GM12878 (cell line): ENCODE data around the gene L3MBTL1. TPM values are rescaled to one million over a fixed set of nuclear protein-coding genes. Genes with fewer than 3 reads are reported as not detected.

ENCODE experiments used
- ATAC-seq: fragments of 200-7000 bp; cut with Tn5 transposase; 3 replicates; pipeline ENCODE4 v1.9.1; 2020; ENCODE audit warnings: mild to moderate bottlenecking, moderate library complexity
- BruUV-seq: library from RNA; stranded (reverse); fragments of 400-500 nt; replicated peaks from 2 replicates; lab custom pipeline; 2021; lab: Mats Ljungman, UMichigan
- CTCF ChIA-PET: fragments of 300-600 bp; sonication (Branson Sonifier 250); formaldehyde crosslinking; extraction: SDS; loops from one replicate; lab custom pipeline; 2021; ENCODE audit warnings: inconsistent platforms; lab: Yijun Ruan, JAX
- POLR2A ChIA-PET: fragments of 350-600 bp; formaldehyde crosslinking; extraction: SDS; loops from one replicate; lab custom pipeline; 2021; ENCODE audit warnings: inconsistent platforms; lab: Charles Lee
- RAD21 ChIA-PET: fragments of 300-600 bp; sonication (Branson Sonifier 250); formaldehyde crosslinking; loops from one replicate; lab custom pipeline; 2023; ENCODE audit warnings: antibody characterized with exemption; ENCODE audit not compliant: unreplicated experiment; lab: Charles Lee
- SMC1A ChIA-PET: fragments of 300-600 bp; sonication (Branson Sonifier 250); formaldehyde crosslinking; loops from one replicate; lab custom pipeline; 2023; ENCODE audit not compliant: unreplicated experiment, uncharacterized antibody; lab: Charles Lee
- DNase-seq: peaks from one replicate; pipeline ENCODE4 v3.0.0-alpha.2; 2011; ENCODE audit warnings: low read depth, low spot score
- FAIRE-seq: peaks from 3 replicates; lab custom pipeline; 2011; peaks lifted over from hg19 to GRCh38; lab: Jason Lieb, UNC
- H2AFZ ChIP-seq: 2 replicates; pipeline ENCODE4 v1.6.0; 2011; ENCODE audit warnings: low read depth, low read length, control low read depth; ENCODE audit not compliant: control insufficient read depth
- H3K27ac ChIP-seq: 2 replicates; pipeline ENCODE4 v1.5.1; 2011; ENCODE audit warnings: control low read depth; ENCODE audit not compliant: control insufficient read depth, insufficient read depth
- H3K27me3 ChIP-seq, 2 experiments: replicated peaks in 1 of 2; 2 replicates each; pipeline versions ENCODE4 v1.6.0 to v1.6.1; 2011; ENCODE audit warnings: low read length in 1 of 2; ENCODE audit not compliant: control insufficient read depth in 2 of 2, insufficient read depth in 2 of 2
- H3K36me3 ChIP-seq, 2 experiments: 2 replicates each; pipeline ENCODE4 v1.5.1; 2011; ENCODE audit warnings: low read length in 1 of 2; ENCODE audit not compliant: control insufficient read depth in 2 of 2, insufficient read depth in 2 of 2
- H3K4me1 ChIP-seq: 2 replicates; pipeline ENCODE4 v1.6.1; 2011; ENCODE audit warnings: mild to moderate bottlenecking, low read length, moderate library complexity, mixed read lengths; ENCODE audit not compliant: control insufficient read depth, insufficient read depth
- H3K4me2 ChIP-seq: 2 replicates; pipeline ENCODE4 v1.6.0; 2011; ENCODE audit warnings: control low read depth; ENCODE audit not compliant: control insufficient read depth, insufficient read depth
- H3K4me3 ChIP-seq: fragments of 200-600 bp; sonication (generic); 2 replicates; pipeline ENCODE4 v1.5.1; 2016
- H3K79me2 ChIP-seq: 2 replicates; pipeline ENCODE4 v1.6.0; 2011; ENCODE audit warnings: low read length; ENCODE audit not compliant: control insufficient read depth, insufficient read depth
- H3K9ac ChIP-seq: 2 replicates; pipeline ENCODE4 v1.8.0; 2011; ENCODE audit warnings: low read length, control low read depth, mixed read lengths; ENCODE audit not compliant: control insufficient read depth, insufficient read depth
- H3K9me3 ChIP-seq: replicated peaks from 3 replicates; pipeline ENCODE4 v1.5.1; 2011; ENCODE audit warnings: mild to moderate bottlenecking, low read length; ENCODE audit not compliant: control insufficient read depth, insufficient read depth
- H4K20me1 ChIP-seq: 2 replicates; pipeline ENCODE4 v1.6.0; 2011; ENCODE audit not compliant: control insufficient read depth, insufficient read depth
- JUND ChIP-seq: IDR thresholded peaks from 2 replicates; pipeline ENCODE4 v1.6.1; 2012; ENCODE audit warnings: low read depth, mild to moderate bottlenecking, low read length, improper control_type of control experiment, moderate library complexity
- RAD51 ChIP-seq: fragments of 450-650 bp; IDR thresholded peaks from 2 replicates; pipeline ENCODE4 v1.6.1; 2016; ENCODE audit warnings: moderate library complexity, mild to moderate bottlenecking, inconsistent platforms
- RUNX3 ChIP-seq: IDR thresholded peaks from 2 replicates; pipeline ENCODE4 v1.6.1; 2012; ENCODE audit warnings: low read length, inconsistent platforms
- SIN3A ChIP-seq: IDR thresholded peaks from 2 replicates; pipeline ENCODE4 v1.6.1; 2012; ENCODE audit warnings: low read depth, low read length, improper control_type of control experiment
- SUPT20H ChIP-seq: IDR thresholded peaks from 2 replicates; pipeline ENCODE4 v1.6.1; 2011; ENCODE audit warnings: low read depth, mild to moderate bottlenecking, low read length, moderate library complexity, borderline replicate concordance; ENCODE audit not compliant: control insufficient read depth
- ZNF592 ChIP-seq: fragments of 450-650 bp; IDR thresholded peaks from 2 replicates; pipeline ENCODE4 v1.6.1; 2017; ENCODE audit warnings: mild to moderate bottlenecking, moderate library complexity
- WGBS: methylation state at CpG from one replicate; pipeline ENCODE4 v1.1.6; 2016; ENCODE audit warnings: low lambda C conversion rate; ENCODE audit not compliant: insufficient replicate concordance, insufficient coverage; ENCODE audit errors: missing lambda C conversion rate; 5-methylcytosine and 5-hydroxymethylcytosine counted together
- in situ Hi-C: fragments of 300-500 bp; cut with MboI; formaldehyde crosslinking; loops from 9 replicates; pipeline ENCODE4 v1.14.3; 2018; ENCODE audit warnings: mixed read lengths
- intact Hi-C: fragments of 100-400 bp; cut with micrococcal nuclease; formaldehyde crosslinking; loops from one replicate; pipeline ENCODE4 v1.14.2; 2022; ENCODE audit not compliant: unreplicated experiment
- polyA plus RNA-seq, 11 experiments: library from polyadenylated mRNA; depleted of rRNA in 4 of 11; unstranded in 6 of 11; stranded (reverse) in 5 of 11; fragments of >200 nt; fragmentation: Nextera tagmentation in 4 of 11; fragmentation: Illumina TruSeq in 1 of 11; extraction: Ambion mirVana in 4 of 11; extraction: Trizol in 1 of 11; gene quantifications; 1 replicate in 1 of 11; 2 replicates in 10 of 11; pipeline versions ENCODE4 v1.2.1 to v1.2.3, GENCODE V29; 2011 to 2016; ENCODE audit warnings: inconsistent platforms in 2 of 11, missing spikeins in 2 of 11, low read depth in 1 of 11
- total RNA-seq, 4 experiments: library from RNA; depleted of rRNA in 3 of 4; stranded (reverse); fragments of >200 nt in 3 of 4; fragmentation: Illumina TruSeq in 1 of 4; extraction: Trizol in 1 of 4; gene quantifications; 2 replicates each; pipeline versions ENCODE4 v1.2.1 to v1.2.3, GENCODE V29; 2013 to 2021

L3MBTL1 gene
- total and polyA plus RNA-seq, 10 of the 15 experiments (the other 5 are each of a cell fraction or from before 2014, with no cell fraction given), result 0.56 to 6.6 (median 3.9) TPM

- Histone ChIP-seq H2AFZ (no peak overlapping the region), H3K79me2 (no peaks in the 10 kb centered on the region), H3K9me3 (no peaks in the 10 kb centered on the region), H3K36me3 (no peaks in the 10 kb centered on the region), H3K27me3 (no peaks in the 10 kb centered on the region), H3K9ac (no peak overlapping the region), H3K4me2 (no peak overlapping the region), H3K4me1 (no peaks in the 10 kb centered on the region), H3K27ac (no peak overlapping the region), H4K20me1 (no peaks in the 10 kb centered on the region), H3K4me3 (no peak overlapping the region)
- CTCF ChIA-PET, result interaction anchor here (0.7 to 2.0 kb wide), 2 partner anchors 128 to 185 kb away, joined by 3 to 16 read pairs; no protein-coding TSS in a partner anchor
- ATAC-seq, result no peak
- POLR2A ChIA-PET, result no interaction called here
- WGBS, result 53% methylated on average over 7 of the region's 7 CpGs
- BruUV-seq, result no TSS peak
- DNase-seq, result no peak
- in situ Hi-C loops (no loop called here), intact Hi-C loops (no loop called here)
- RAD21 ChIA-PET, result interaction anchor here (0.7 kb wide), 2 partner anchors 89 to 186 kb away, joined by 3 read pairs; no protein-coding TSS in a partner anchor
- TF ChIP-seq RAD51 (no peak), JUND (no peak), SIN3A (no peak), RUNX3 (no peak), SUPT20H (no peak), ZNF592 (no peak)
- FAIRE-seq, result no peak
- SMC1A ChIA-PET, result no interaction called here
Measured at GRCh38 chr20:43563991-43564390, 56.5 kb downstream of the L3MBTL1 start.
